Muscle of leg (tissue), 11 donors: ENCODE measurements around the gene TMEM94. TPM values are rescaled to one million over a fixed set of nuclear protein-coding genes. Genes with fewer than 3 reads are reported as not detected.

Experiments
- DNase-seq: peaks from one replicate; pipeline ENCODE4 v3.0.0; 2013
- H3K27ac ChIP-seq: one replicate; pipeline ENCODE4 v1.5.1; 2013; ENCODE audit warnings: mild to moderate bottlenecking, low read length, control low read depth
- H3K27me3 ChIP-seq: one replicate; pipeline ENCODE4 v1.6.1; 2013; ENCODE audit warnings: low read length; ENCODE audit not compliant: control insufficient read depth, insufficient read depth
- H3K36me3 ChIP-seq: one replicate; pipeline ENCODE4 v1.6.1; 2013; ENCODE audit warnings: low read length; ENCODE audit not compliant: control insufficient read depth, insufficient read depth
- H3K4me1 ChIP-seq: one replicate; pipeline ENCODE4 v1.6.1; 2013; ENCODE audit warnings: low read length; ENCODE audit not compliant: control insufficient read depth, insufficient read depth
- H3K4me3 ChIP-seq: one replicate; pipeline ENCODE4 v1.5.1; 2013; ENCODE audit warnings: low read length, control low read depth
- H3K9me3 ChIP-seq: replicated peaks from 2 replicates; pipeline ENCODE4 v1.6.1; 2013; ENCODE audit warnings: low read depth, low read length; ENCODE audit not compliant: control insufficient read depth
- WGBS: methylation state at CpG from one replicate; pipeline ENCODE4 v1.1.5; 2013; ENCODE audit warnings: missing lambda C conversion rate; ENCODE audit not compliant: insufficient coverage; 5-methylcytosine and 5-hydroxymethylcytosine counted together
- polyA plus RNA-seq, 8 donors: library from polyadenylated mRNA; unstranded; fragments of 120-200 nt; gene quantifications; one replicate each; pipeline versions ENCODE4 v1.2.1 to v1.2.3, GENCODE V29; 2013; ENCODE audit warnings: inconsistent platforms in 1 of 8, low replicate concordance in 1 of 8; ENCODE audit not compliant: insufficient read length in 8 of 8, insufficient read depth in 1 of 8
- total RNA-seq: library from RNA; stranded (reverse); fragments of 120-200 nt; gene quantifications from one replicate; pipeline ENCODE4 v1.2.4, GENCODE V29; 2013

TMEM94 gene
- total and polyA plus RNA-seq, 9 donors, result 31.5 to 67.8 (median 60.0) TPM

- H3K36me3 ChIP-seq, result peaks cover 97% of the 10 kb centered on the region
- no peak overlapping the region for H3K4me3 ChIP-seq
- no peaks in the 10 kb centered on the region for H3K27me3 ChIP-seq
- H3K9me3 ChIP-seq, result no peaks in the 10 kb centered on the region
- H3K4me1 ChIP-seq, result peaks cover 39% of the 10 kb centered on the region
- WGBS, result 80% methylated on average over 18 of the region's 25 CpGs
- H3K27ac ChIP-seq, result no peak overlapping the region
- DNase-seq, result no peak
These were observed 46.4 kb downstream of the TMEM94 start for GRCh38 chr17:75502721-75503329.

GRCh38 chr17:75503337-75503950, 47.0 kb downstream of the TMEM94 start:
- 69% methylated on average over 18 of the region's 23 CpGs for WGBS
- Histone ChIP-seq H3K36me3 (peaks cover 96% of the 10 kb centered on the region), H3K27ac (no peak overlapping the region), H3K4me1 (peaks cover 40% of the 10 kb centered on the region), H3K27me3 (no peaks in the 10 kb centered on the region), H3K9me3 (no peaks in the 10 kb centered on the region), H3K4me3 (no peak overlapping the region)
- DNase-seq, result no peak

DNA sequence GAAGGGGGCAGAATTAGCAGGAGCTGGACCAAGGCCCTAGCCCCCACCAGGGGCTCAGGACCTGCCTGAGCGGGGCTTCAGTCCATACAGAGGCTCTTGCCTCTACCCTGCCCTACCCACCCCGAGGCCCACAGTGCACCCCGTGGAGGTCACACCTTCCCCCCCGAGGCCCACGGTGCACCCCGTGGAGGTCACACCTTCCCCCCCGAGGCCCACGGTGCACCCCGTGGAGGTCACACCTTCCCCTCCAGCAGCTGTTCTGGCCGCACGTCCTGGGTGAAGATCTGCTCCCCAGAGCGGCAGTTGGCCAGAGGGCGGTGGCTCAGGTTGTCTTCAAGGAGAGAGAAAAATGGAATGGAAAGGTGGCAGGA, 47.5 kb downstream of the TMEM94 start:
- 75% methylated on average over 2 of the region's 13 CpGs for WGBS
- H3K27ac ChIP-seq, result no peak overlapping the region
- no peak overlapping the region for H3K4me3 ChIP-seq
- H3K36me3 ChIP-seq, result peaks cover 95% of the 10 kb centered on the region
- peaks cover 40% of the 10 kb centered on the region for H3K4me1 ChIP-seq
- H3K27me3 ChIP-seq, result no peaks in the 10 kb centered on the region
- H3K9me3 ChIP-seq, result no peaks in the 10 kb centered on the region
- DNase-seq, result no peak

GRCh38 chr17:75504347-75505151, 48.1 kb downstream of the TMEM94 start:
- 82% methylated on average over 28 of the region's 32 CpGs for WGBS
- no peak for DNase-seq
- peaks cover 96% of the 10 kb centered on the region for H3K36me3 ChIP-seq

GRCh38 chr17:75505152-75505409, 48.6 kb downstream of the TMEM94 start:
- H3K4me1 ChIP-seq, result peaks cover 45% of the 10 kb centered on the region
- no peak for DNase-seq
- no peak overlapping the region for H3K4me3 ChIP-seq
- 100% methylated on average over 2 of the region's 4 CpGs for WGBS
- H3K27ac ChIP-seq, result no peak overlapping the region
- peaks cover 95% of the 10 kb centered on the region for H3K36me3 ChIP-seq
- no peaks in the 10 kb centered on the region for H3K9me3 ChIP-seq
- no peaks in the 10 kb centered on the region for H3K27me3 ChIP-seq

More at GRCh38 chr17:75504347-75505151, 48.1 kb downstream of the TMEM94 start:
- H3K4me1 ChIP-seq, result peaks cover 40% of the 10 kb centered on the region
- H3K4me3 ChIP-seq, result no peak overlapping the region
- no peaks in the 10 kb centered on the region for H3K9me3 ChIP-seq
- H3K27ac ChIP-seq, result no peak overlapping the region
- H3K27me3 ChIP-seq, result no peaks in the 10 kb centered on the region

DNA sequence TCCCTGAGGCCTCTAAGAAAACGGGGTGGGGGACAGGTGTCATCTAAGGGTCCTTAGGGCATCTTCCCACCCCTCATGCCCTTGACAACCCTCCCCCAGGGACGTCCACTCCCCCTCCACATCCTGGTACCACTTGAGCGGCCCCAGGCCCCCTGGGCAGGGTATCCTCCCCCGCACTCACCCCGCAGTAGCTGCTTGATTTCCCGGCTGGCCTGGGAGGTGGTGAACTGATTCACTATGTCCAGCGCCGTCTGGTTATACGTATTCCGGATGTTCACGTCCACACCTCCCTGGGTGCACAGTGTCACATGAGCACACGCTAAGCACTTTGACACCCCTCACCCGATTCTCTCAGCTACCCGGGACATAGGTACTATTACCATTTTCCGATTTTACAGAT, 49.2 kb downstream of the TMEM94 start:
- Histone ChIP-seq H3K36me3 (peaks cover 95% of the 10 kb centered on the region), H3K4me3 (no peak overlapping the region), H3K27ac (no peak overlapping the region), H3K4me1 (peaks cover 49% of the 10 kb centered on the region), H3K27me3 (no peaks in the 10 kb centered on the region), H3K9me3 (no peaks in the 10 kb centered on the region)
- 81% methylated on average over 13 of the region's 15 CpGs for WGBS
- no peak for DNase-seq

DNA sequence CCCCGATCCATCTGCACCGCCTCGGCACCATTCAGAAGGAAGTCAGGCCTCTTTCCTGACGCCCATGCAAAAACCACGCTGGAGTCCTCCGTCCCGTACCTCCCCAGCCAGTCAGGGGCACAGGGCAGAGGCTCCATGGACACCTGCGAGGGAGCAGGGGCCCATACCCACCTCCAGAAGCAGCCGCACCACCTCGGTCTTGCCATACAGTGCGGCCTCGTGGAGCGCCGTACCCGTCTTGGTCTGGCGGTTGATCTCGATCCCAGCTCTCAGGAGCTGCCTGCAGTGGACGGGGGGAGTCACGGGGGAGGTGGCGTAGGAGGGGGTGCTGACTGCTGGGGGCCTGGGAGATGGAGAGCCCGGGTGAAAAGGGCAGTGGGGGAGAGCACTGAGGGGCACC, 49.7 kb downstream of the TMEM94 start:
- no peak overlapping the region for H3K27ac ChIP-seq
- no peak overlapping the region for H3K4me3 ChIP-seq
- H3K9me3 ChIP-seq, result no peaks in the 10 kb centered on the region
- WGBS, result 87% methylated on average over 18 of the region's 21 CpGs
- no peak for DNase-seq
- peaks cover 46% of the 10 kb centered on the region for H3K4me1 ChIP-seq
- H3K27me3 ChIP-seq, result no peaks in the 10 kb centered on the region
- peaks cover 94% of the 10 kb centered on the region for H3K36me3 ChIP-seq

DNA sequence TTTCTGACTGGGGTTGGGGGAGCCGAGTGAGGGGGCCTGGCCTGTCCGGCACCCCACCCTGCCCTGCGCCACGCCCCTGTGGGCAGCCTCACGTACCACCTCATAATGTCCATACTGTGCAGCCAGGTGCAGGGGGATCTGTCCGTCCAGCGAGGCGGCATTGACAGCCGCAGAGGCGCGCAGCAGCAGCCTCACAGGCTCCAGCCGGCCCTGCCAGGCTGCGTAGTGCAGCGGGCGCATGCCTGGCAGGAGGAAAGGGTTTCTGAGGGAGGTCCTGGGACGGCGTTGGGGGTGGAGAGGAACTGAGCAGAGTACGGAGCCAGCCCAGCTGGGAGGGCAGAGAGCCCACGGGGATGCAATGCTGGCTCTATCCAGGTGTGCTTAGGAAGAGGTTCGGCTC, 50.5 kb downstream of the TMEM94 start:
- Histone ChIP-seq H3K4me3 (no peak overlapping the region), H3K27ac (no peak overlapping the region), H3K9me3 (no peaks in the 10 kb centered on the region), H3K27me3 (no peaks in the 10 kb centered on the region), H3K36me3 (peaks cover 94% of the 10 kb centered on the region), H3K4me1 (peaks cover 45% of the 10 kb centered on the region)
- no peak for DNase-seq
- WGBS, result 85% methylated on average over 20 of the region's 20 CpGs

DNA sequence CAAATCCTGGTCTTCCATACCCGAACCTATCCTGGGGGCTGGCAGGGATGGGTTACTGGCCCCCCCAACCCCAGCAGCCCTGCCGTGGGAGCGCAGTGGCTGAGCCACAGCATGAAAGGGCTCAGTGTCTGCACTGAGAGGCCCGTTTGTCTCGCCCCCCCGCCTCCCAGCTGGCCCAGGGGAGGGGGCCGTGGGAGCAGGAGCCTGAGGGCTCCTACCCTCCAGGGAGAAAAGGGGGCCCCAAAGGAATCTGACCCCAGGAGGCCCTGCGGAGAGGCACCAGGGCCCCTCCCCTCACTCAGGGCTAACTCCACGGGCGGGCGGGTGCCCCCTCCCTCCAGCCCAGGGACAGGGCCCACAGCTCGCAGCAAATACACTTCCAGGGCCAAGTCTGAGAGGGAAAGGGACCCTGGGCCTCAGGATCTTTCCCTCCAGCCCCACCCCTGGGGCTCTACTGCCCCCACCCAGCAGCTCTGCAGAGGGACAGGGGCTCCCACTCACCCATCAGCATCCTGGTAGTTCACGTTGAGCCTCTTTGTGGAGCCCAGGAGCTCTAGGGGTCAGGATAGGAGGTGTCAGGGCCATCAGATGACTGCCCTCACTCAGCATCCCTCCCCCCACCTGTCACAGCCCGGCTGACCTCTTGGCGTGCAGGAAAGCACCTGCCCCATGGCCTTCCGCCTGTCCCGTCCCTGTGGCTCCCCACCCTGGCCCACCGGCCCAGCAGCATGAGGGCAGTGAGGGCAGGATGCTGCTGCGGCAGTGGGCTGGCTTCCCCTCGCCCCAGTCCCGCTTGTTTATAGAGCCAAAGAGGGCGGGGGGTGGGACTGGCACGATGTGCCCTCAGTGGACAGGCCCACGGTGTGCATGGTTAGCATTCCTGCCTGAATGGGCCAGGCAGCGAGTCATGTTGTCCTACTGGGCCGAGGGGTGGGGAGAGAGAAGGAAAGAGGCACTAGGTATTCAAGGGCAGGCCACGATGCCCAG, 51.6 kb downstream of the TMEM94 start:
- 82% methylated on average over 13 of the region's 27 CpGs for WGBS
- Histone ChIP-seq H3K36me3 (peaks cover 87% of the 10 kb centered on the region), H3K4me3 (no peak overlapping the region), H3K27ac (peak overlapping the region; percentile 86), H3K4me1 (peaks cover 56% of the 10 kb centered on the region), H3K9me3 (no peaks in the 10 kb centered on the region), H3K27me3 (no peaks in the 10 kb centered on the region)
- no peak for DNase-seq
